ENCODE measurements around the gene RASSF5.

Gene RASSF5

DNA sequence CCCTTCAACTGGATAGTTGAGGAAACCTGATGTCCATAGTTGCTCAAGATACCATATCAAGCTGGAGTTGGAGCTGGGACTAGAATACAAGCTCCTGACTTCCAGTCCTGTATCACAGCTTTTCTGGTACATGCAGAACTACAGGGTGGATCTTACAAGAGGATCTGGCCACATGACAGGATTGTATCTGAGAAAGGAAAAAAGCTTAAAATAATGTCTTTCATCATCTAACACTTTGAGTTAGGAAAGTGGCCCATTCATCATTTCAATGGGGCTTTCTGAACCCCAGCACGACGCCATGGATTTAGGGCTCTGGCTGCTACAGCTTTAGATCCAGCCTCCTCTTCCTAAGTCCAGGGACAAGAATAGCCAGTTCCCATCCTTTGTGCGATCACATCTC lies 46.9 kb downstream of the RASSF5 start:
- H3K27ac ChIP-seq: no peak overlapping the region
- no peak for DNase-seq (ENCODE audit: low spot score)

DNA sequence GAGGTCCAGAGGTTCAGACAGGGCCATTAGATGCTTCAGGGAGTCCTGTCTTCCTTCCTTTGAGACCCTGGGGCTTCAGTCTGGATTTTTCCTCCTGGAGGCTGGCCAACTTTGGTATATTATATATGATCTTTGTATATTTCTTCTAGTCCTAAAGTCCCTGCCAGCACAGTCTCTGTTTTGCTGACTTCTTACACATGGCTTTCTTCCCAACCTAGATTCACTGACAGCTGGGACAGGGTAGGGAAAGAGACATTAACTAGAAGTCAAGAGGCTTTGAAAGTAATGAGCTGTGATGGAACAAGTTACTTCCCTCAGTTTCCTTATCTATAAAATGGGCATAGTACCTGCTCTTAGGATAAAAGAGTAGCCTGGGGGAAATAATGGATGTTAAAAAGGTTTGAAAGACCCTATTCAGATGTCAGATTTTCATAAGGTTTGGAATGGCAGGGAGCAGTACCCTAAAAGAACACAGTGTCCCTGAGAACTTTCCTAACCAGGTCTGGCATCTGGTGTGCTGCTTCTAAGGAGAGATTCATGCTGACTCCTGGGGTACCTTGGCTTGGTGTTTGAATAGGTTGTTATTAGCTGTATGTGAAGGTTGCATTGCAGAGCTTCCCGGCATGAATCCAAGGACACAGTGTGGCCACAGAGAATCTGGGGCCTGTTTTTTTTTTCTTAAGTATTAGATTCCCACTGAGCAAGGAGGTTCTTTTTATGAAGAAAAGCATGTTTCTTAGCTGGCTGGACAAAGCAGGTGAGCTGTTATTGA lies 47.6 kb downstream of the RASSF5 start:
- DNase-seq (ENCODE audit: low spot score): no peak
- TF ChIP-seq, protein P1, sequence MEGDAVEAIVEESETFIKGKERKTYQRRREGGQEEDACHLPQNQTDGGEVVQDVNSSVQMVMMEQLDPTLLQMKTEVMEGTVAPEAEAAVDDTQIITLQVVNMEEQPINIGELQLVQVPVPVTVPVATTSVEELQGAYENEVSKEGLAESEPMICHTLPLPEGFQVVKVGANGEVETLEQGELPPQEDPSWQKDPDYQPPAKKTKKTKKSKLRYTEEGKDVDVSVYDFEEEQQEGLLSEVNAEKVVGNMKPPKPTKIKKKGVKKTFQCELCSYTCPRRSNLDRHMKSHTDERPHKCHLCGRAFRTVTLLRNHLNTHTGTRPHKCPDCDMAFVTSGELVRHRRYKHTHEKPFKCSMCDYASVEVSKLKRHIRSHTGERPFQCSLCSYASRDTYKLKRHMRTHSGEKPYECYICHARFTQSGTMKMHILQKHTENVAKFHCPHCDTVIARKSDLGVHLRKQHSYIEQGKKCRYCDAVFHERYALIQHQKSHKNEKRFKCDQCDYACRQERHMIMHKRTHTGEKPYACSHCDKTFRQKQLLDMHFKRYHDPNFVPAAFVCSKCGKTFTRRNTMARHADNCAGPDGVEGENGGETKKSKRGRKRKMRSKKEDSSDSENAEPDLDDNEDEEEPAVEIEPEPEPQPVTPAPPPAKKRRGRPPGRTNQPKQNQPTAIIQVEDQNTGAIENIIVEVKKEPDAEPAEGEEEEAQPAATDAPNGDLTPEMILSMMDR (IDR thresholded peaks at IDR 0.05): no peak
- H3K27ac ChIP-seq: no peak overlapping the region
- no peak overlapping the region for H3K4me3 ChIP-seq

More for the DNA sequence above, 46.9 kb downstream of the RASSF5 start:
- H3K4me3 ChIP-seq: no peak overlapping the region
- TF ChIP-seq, protein P1 (IDR thresholded peaks at IDR 0.05): no peak

DNA sequence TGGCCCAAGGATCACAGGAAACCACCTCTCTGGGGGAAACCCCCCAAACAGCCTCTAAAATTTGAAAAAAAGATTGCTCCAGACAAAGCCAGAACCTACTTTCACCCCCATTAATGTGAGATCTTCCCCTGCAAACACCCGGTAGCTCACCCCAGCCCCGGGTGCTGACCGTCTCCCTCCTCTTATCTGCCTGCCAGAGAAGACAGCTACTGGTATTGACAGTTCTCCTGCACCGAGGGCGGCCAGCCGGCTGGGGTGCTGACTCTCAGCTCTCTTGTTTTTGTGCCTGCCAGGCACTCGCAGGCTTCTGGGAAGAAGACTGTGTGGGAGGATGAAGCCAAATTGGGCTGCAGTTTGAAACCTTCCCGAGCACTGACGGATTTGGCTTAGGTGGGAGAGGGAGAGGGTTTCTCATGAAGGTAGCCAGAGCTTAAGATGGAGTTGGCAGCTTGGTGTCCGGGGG lies 48.2 kb downstream of the RASSF5 start:
- Histone ChIP-seq H3K4me3 (no peak overlapping the region), H3K27ac (peak overlapping the region in 1 of 2 donors; percentile 6)
- DNase-seq (ENCODE audit: low spot score): no peak
- TF ChIP-seq, protein P1 (IDR thresholded peaks at IDR 0.05): no peak

DNA sequence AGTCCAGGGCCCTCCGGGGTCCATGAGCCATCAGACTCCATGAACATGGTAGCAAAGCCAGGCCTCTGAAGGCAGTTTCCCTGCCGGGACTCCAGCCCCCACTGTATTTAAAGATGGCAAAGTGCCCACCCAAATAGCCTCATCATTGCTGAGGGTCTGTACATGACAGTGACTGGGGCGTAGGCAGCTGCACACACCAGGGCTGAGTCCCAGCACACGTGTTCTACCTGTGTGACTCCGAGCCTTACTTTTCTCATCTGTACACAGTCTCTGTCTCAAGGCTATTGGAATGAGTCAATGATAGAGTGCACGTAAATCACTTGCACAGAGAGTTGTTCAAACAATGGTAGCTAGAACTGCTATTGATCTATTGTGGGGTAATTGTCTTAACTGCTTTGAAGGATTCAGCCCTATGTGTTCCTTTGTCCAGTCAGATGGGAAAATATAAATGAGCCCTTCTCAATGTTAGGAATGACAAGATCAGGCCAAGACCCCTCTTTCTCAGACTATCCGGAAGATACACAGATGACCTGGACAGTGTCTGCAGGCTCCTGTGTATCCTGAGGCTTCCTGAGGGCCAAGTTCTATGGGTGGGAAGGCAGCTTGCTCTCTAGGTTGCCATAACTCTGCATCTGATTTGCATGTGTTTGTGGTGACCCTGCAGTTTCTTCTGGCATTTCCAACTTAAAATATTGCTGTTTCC lies 48.9 kb downstream of the RASSF5 start:
- H3K27ac ChIP-seq: peak overlapping the region in 1 of 2 donors; percentile 6
- TF ChIP-seq, protein P1 (IDR thresholded peaks at IDR 0.05): no peak
- no peak for DNase-seq (ENCODE audit: low spot score)
- H3K4me3 ChIP-seq: peak overlapping the region; percentile 76

DNA sequence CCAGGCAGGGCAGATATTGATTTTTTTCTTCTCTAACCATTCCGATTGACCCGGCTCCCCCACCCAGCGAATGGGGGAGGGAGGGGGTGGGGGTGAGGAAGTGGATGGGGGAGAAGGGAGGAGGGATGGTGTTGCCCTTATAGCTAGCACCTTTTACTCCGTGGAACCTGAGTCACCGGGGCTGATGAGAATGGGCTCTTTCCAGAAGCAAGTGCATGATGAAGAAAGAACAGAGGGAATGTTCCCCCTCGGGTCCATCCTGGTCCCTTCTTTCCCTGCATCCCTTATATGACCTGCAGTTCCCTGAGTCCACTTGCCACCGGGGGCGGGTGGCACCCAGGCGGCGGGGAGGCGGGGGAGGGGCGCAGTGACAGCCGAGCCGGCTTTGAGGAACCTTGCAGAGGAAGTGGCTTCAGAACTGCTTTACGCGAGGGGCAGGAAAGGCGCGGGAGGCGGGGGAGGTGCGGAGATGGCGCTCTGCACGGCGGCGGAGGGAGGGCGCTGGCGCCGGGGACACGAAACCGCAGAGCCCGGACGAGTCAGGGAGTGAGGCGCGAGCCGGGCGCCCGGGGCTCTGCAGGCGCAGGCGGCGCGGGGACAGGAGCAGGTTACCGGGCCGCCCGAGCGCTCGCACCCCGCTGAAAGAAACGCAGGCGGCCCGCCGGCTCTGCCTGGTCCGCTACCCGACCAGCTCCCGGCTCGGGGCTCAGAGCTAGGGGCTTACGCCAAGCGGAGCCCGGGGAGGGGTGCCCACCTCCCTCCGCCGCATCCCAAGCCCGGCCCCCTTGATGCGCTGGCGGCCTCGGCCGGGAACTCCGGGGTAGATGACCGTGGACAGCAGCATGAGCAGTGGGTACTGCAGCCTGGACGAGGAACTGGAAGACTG lies 49.7 kb downstream of the RASSF5 start:
- Histone ChIP-seq H3K27ac (peak overlapping the region; percentile 32 to 57), H3K4me3 (peak overlapping the region; percentile 76)
- TF ChIP-seq, protein P1 (IDR thresholded peaks at IDR 0.05): no peak
- DNase-seq (ENCODE audit: low spot score): peak; percentile 83

DNA sequence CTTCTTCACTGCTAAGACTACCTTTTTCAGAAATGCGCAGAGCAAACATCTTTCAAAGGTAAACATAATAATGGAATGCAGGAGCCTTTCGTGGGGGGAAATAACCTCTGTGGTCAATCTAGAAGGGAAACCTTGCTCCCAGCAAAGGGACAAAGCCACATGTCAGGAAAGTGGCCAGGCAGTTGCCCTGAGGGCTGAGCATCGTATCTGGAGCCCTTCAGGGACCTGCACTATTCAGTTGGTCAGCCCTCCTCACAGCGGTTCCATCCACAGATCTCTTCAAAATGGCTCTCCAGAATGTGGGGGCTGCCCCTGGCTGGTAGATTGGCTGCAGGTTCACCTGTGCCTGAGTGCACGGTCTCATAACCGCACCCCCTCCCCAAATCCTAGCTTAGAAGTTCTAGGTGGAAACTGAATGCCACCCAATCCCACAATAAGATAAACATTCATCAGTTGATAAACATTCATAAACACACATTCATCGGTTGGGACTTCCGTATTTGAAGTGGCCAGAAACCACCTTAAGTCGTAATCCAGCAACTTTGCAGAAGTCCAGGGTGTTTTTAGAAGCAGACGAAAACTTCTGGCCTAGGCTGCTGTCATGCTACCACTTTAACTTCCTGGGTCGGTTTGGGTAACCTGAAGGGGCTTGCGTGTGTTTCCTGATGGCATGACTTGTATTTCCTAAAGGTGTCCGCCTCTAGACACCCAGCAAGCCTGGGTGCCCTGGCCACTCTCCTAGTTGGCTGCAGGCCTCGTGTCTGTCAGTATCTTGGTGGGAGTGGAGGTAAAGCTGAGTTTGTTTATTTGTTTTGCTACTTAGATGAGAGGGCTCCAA lies 50.5 kb downstream of the RASSF5 start:
- DNase-seq (ENCODE audit: low spot score): no peak
- TF ChIP-seq, protein P1 (IDR thresholded peaks at IDR 0.05): no peak

More for the DNA sequence above, 50.5 kb downstream of the RASSF5 start:
- Histone ChIP-seq H3K27ac (peak overlapping the region; percentile 32 to 57), H3K4me3 (peak overlapping the region; percentile 76)
